WTC11 (cell line): ENCODE measurements around the gene ANXA9. TPM values are rescaled to one million over a fixed set of nuclear protein-coding genes. Genes with fewer than 3 reads are reported as not detected.

Source experiments
- ATAC-seq: fragments of 200-7000 bp; cut with Tn5 transposase; 2 replicates; pipeline ENCODE4 v1.10.0; 2021; ENCODE audit warnings: mild to moderate bottlenecking, moderate library complexity
- CTCF ChIA-PET: fragments of 300-600 bp; sonication (Branson Sonifier 250); formaldehyde crosslinking; loops from one replicate; lab custom pipeline; 2021; ENCODE audit warnings: antibody characterized with exemption; lab: Charles Lee
- POLR2A ChIA-PET: fragments of 350-600 bp; sonication (Branson Sonifier 250); formaldehyde crosslinking; loops from one replicate; lab custom pipeline; 2021; ENCODE audit warnings: antibody characterized with exemption; lab: Charles Lee
- DNase-seq: peaks from one replicate; pipeline ENCODE4 v3.0.0; 2021; ENCODE audit warnings: low spot score
- H3K27ac Mint-ChIP-seq: 2 replicates; pipeline ENCODE4 v1.8.0; 2021; ENCODE audit warnings: mixed read lengths
- H3K27me3 Mint-ChIP-seq: 2 replicates; pipeline ENCODE4 v1.8.0; 2021; ENCODE audit warnings: low read depth, mild to moderate bottlenecking, moderate library complexity, mixed read lengths
- H3K36me3 Mint-ChIP-seq: 2 replicates; pipeline ENCODE4 v1.8.0; 2021; ENCODE audit warnings: mixed read lengths
- H3K4me1 Mint-ChIP-seq: 2 replicates; pipeline ENCODE4 v1.8.0; 2022; ENCODE audit warnings: mixed read lengths
- H3K4me3 Mint-ChIP-seq: 2 replicates; pipeline ENCODE4 v1.8.0; 2021; ENCODE audit warnings: mild to moderate bottlenecking, moderate library complexity, mixed read lengths
- H3K9me3 Mint-ChIP-seq: 2 replicates; pipeline ENCODE4 v1.8.0; 2021; ENCODE audit warnings: mixed read lengths
- CTCF ChIP-seq: fragments of 200-600 bp; IDR thresholded peaks from 2 replicates; pipeline ENCODE4 v1.8.0; 2022; ENCODE audit warnings: antibody characterized with exemption
- GTF2I ChIP-seq: fragments of 250-450 bp; sonication (Bioruptor Pico); conservative IDR thresholded peaks from 2 replicates; pipeline ENCODE4 v1.4.0; 2021; ENCODE audit warnings: mild to moderate bottlenecking
- HMGXB4 ChIP-seq: sonication (generic); formaldehyde crosslinking; IDR thresholded peaks from 2 replicates; pipeline ENCODE4 v1.8.1; 2023; ENCODE audit warnings: mild to moderate bottlenecking, moderate library complexity, missing genetic modification reagents
- NFYB ChIP-seq: sonication (generic); formaldehyde crosslinking; conservative IDR thresholded peaks from 2 replicates; pipeline ENCODE4 v1.8.0; 2022; ENCODE audit warnings: low read depth, missing genetic modification reagents
- PRDM15 ChIP-seq: sonication (generic); formaldehyde crosslinking; IDR thresholded peaks from 2 replicates; pipeline ENCODE4 v1.8.0; 2022; ENCODE audit warnings: missing genetic modification reagents
- PRRX2 ChIP-seq: fragments of 250-450 bp; sonication (Bioruptor Pico); IDR thresholded peaks from 2 replicates; pipeline ENCODE4 v1.8.0; 2021; ENCODE audit warnings: mild to moderate bottlenecking
- SP1 ChIP-seq: sonication (generic); formaldehyde crosslinking; conservative IDR thresholded peaks from 2 replicates; pipeline ENCODE4 v1.8.1; 2022; ENCODE audit warnings: missing genetic modification reagents
- TEAD4 ChIP-seq: sonication (generic); formaldehyde crosslinking; IDR thresholded peaks from 2 replicates; pipeline ENCODE4 v1.8.0; 2022; ENCODE audit warnings: mild to moderate bottlenecking, missing genetic modification reagents
- TP53 ChIP-seq: sonication (generic); formaldehyde crosslinking; IDR thresholded peaks from 2 replicates; pipeline ENCODE4 v1.8.1; 2023; ENCODE audit warnings: mild to moderate bottlenecking, missing genetic modification reagents
- total RNA-seq: library from RNA; stranded (reverse); gene quantifications from 3 replicates; pipeline ENCODE4 v1.2.3, GENCODE V29; 2021
- TF ChIP-seq, protein P1 (sequence below): sonication (generic); formaldehyde crosslinking; IDR thresholded peaks from 2 replicates; pipeline ENCODE4 v1.8.0; 2022; ENCODE audit warnings: mild to moderate bottlenecking, missing genetic modification reagents
- TF ChIP-seq, protein P2 (sequence below): sonication (generic); formaldehyde crosslinking; IDR thresholded peaks from 2 replicates; pipeline ENCODE4 v1.8.1; 2023; ENCODE audit warnings: mild to moderate bottlenecking, missing genetic modification reagents, moderate library complexity

ANXA9 gene
- total RNA-seq, 1 experiment from 2014 or later: 1.6 TPM

GRCh38 chr1:150974580-150975478 lies 7.3 kb upstream of the ANXA9 start, which contains the start of gene CERS2:
CERS2 (minus strand) TSS chr1:150974835; CDS start chr1:150969090, 5,745 bp downstream.
- Mint-ChIP-seq H3K9me3 (no peaks in the 10 kb centered on the region), H3K27ac (peak within 1 kb of the TSS; percentile 92), H3K27me3 (peaks cover 3% of the 10 kb centered on the region; the same call in 1 of the 2 replicates), H3K4me3 (peak within 1 kb of the TSS; percentile 76), H3K4me1 (peaks cover 67% of the 10 kb centered on the region), H3K36me3 (no peaks in the 10 kb centered on the region)
- DNase-seq (peak; percentile 68), ATAC-seq (peak; percentile 31)
- TF ChIP-seq GTF2I (CRISPR knock-in tag): no peak
- TF ChIP-seq, protein P1, sequence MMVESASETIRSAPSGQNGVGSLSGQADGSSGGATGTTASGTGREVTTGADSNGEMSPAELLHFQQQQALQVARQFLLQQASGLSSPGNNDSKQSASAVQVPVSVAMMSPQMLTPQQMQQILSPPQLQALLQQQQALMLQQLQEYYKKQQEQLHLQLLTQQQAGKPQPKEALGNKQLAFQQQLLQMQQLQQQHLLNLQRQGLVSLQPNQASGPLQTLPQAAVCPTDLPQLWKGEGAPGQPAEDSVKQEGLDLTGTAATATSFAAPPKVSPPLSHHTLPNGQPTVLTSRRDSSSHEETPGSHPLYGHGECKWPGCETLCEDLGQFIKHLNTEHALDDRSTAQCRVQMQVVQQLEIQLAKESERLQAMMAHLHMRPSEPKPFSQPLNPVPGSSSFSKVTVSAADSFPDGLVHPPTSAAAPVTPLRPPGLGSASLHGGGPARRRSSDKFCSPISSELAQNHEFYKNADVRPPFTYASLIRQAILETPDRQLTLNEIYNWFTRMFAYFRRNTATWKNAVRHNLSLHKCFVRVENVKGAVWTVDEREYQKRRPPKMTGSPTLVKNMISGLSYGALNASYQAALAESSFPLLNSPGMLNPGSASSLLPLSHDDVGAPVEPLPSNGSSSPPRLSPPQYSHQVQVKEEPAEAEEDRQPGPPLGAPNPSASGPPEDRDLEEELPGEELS (CRISPR knock-in tag): peak; percentile 15; the same call in 1 of the 2 replicates
- TF ChIP-seq SP1 (CRISPR knock-in tag): 0 out of 2 replicates have a peak, but pooled peaks have one; percentile 28
- peak; percentile 64 for TF ChIP-seq HMGXB4 (CRISPR knock-in tag)
- ChIA-PET POLR2A (interaction anchor here (1.1 to 1.3 kb wide), 2 partner anchors 32 to 346 kb away, joined by 3 to 4 read pairs; partner anchors contain the start of genes ENSA and MINDY1), CTCF (interaction anchor here (0.7 to 4.0 kb wide), 3 partner anchors 20 to 117 kb away, joined by 3 to 33 read pairs (median 26); partner anchors contain the start of gene MINDY1)

DNA sequence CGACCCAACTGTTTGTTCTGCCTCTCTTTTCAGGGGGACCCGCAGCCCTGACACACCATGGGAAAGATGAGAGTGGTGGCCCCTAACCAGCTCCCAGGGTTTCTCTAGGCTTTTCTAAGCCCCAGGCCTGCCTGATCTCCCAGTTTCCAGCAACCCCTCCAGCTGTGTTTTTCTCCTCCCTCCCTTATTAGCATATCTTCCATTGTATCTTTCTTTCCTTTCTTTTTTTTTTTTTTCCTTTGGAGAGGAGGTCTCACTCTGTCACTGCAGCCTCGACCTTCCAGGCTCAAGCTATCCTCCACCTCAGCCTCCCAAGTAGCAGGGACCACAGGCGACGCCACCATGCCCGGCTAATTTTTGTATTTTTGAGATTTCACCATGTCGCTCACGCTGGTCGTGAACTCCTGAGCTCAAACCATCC lies 5.7 kb upstream of the ANXA9 start:
- peaks cover 3% of the 10 kb centered on the region; the same call in 1 of the 2 replicates for H3K27me3 Mint-ChIP-seq
- H3K4me1 Mint-ChIP-seq: peaks cover 61% of the 10 kb centered on the region
- ATAC-seq: no peak
- peak overlapping the region; percentile 76 for H3K4me3 Mint-ChIP-seq
- no peaks in the 10 kb centered on the region for H3K9me3 Mint-ChIP-seq
- DNase-seq: no peak
- POLR2A ChIA-PET: interaction anchor here (0.7 to 1.5 kb wide), 3 partner anchors 20 to 414 kb away, joined by 3 to 4 read pairs (median 4); partner anchors contain the start of gene MINDY1
- CTCF ChIA-PET: interaction anchor here (0.6 to 4.0 kb wide), 11 partner anchors 19 to 445 kb away, joined by 3 to 33 read pairs (median 4); partner anchors contain the start of genes MINDY1 and SETDB1
- TF ChIP-seq CTCF (no peak), TEAD4 (CRISPR knock-in tag) (no peak), NFYB (CRISPR knock-in tag) (no peak), TP53 (CRISPR knock-in tag) (no peak), PRRX2 (CRISPR knock-in tag) (no peak)
- TF ChIP-seq, protein P2, sequence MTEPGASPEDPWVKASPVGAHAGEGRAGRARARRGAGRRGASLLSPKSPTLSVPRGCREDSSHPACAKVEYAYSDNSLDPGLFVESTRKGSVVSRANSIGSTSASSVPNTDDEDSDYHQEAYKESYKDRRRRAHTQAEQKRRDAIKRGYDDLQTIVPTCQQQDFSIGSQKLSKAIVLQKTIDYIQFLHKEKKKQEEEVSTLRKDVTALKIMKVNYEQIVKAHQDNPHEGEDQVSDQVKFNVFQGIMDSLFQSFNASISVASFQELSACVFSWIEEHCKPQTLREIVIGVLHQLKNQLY (CRISPR knock-in tag): no peak
- H3K36me3 Mint-ChIP-seq: no peaks in the 10 kb centered on the region
- peak overlapping the region; percentile 88 for H3K27ac Mint-ChIP-seq

DNA sequence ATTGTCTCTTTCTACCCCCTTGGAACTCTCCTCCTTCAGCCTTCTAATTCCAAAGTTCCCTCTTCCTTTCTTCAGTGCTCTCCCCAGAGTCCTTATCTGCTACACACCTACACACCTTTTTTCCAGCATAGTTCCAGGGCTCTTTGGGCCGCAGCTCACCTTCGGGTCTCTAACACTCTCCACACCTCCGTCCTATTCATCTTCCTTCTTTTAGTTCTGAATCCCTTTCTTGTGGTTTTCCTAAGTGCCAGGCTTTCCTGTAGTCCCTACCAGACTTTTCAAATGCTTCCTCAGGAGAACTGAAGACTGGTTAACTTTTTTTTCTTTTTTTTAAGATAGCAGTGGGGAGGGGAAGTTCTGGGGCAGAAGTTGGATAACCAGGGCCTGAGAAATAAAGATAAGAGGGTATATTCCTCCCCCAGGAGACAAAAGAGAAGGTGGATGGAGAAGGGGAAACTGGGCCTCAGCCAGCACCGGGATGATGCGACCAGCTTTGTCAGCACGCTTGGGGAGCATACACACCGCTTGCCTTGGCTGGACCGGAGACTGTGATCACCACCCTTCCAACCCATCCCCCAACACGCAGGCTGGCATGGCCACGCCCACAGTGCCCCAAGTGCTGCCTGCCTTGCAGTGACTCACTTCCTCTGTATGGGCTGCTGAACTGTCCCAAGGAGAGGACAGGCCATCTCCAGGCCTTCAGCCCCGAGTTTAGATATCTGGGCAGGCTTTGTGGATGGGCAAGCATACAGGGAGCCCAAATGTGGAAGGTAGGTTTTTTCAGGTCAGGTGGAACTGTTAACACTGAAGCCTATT lies 5.0 kb upstream of the ANXA9 start:
- H3K4me3 Mint-ChIP-seq: peak overlapping the region; percentile 76
- DNase-seq (peak; percentile 67), ATAC-seq (peak; percentile 3)
- CTCF ChIA-PET: interaction anchor here (0.6 to 4.0 kb wide), 9 partner anchors 18 to 445 kb away, joined by 3 to 33 read pairs (median 4); partner anchors contain the start of gene MINDY1
- no peaks in the 10 kb centered on the region for H3K36me3 Mint-ChIP-seq
- no peaks in the 10 kb centered on the region for H3K9me3 Mint-ChIP-seq
- H3K27me3 Mint-ChIP-seq: peaks cover 3% of the 10 kb centered on the region; the same call in 1 of the 2 replicates
- H3K4me1 Mint-ChIP-seq: peaks cover 61% of the 10 kb centered on the region
- POLR2A ChIA-PET: interaction anchor here (0.7 to 1.5 kb wide), 2 partner anchors 19 to 29 kb away, joined by 3 to 4 read pairs; partner anchors contain the start of gene MINDY1
- H3K27ac Mint-ChIP-seq: peak overlapping the region; percentile 88
- peak; percentile 57; the same call in 1 of the 2 replicates for TF ChIP-seq PRDM15 (CRISPR knock-in tag)
